ENCODE data around the gene VPS37B.

Gene VPS37B

GRCh38 chr12:122845041-122845864 is 50.7 kb downstream of the VPS37B start:
- TF ChIP-seq CTCF (IDR thresholded peaks at IDR 0.05; ENCODE audit: low read depth, low read length, missing control alignments) = no peak
- no peak for DNase-seq (ENCODE audit: low read depth)
- in situ Hi-C loops (cut with HindIII; ENCODE audit: low sequenced_read_pairs) = no loop called here
- no peak overlapping the region for H3K4me3 ChIP-seq (ENCODE audit: low read depth, low read length)

- DNase-seq (ENCODE audit: low read depth) = no peak
- in situ Hi-C loops (cut with HindIII; ENCODE audit: low sequenced_read_pairs) = no loop called here
- no peak overlapping the region for H3K4me3 ChIP-seq (ENCODE audit: low read depth, low read length)
- no peak for TF ChIP-seq CTCF (IDR thresholded peaks at IDR 0.05; ENCODE audit: low read depth, low read length, missing control alignments)
These were observed 51.5 kb downstream of the VPS37B start for GRCh38 chr12:122844366-122844971.

GRCh38 chr12:122843455-122843854 is 52.5 kb downstream of the VPS37B start:
- H3K4me3 ChIP-seq (ENCODE audit: low read depth, low read length) = no peak overlapping the region
- in situ Hi-C loops (cut with HindIII; ENCODE audit: low sequenced_read_pairs) = no loop called here
- no peak for DNase-seq (ENCODE audit: low read depth)
- no peak for TF ChIP-seq CTCF (IDR thresholded peaks at IDR 0.05; ENCODE audit: low read depth, low read length, missing control alignments)

GRCh38 chr12:122842505-122843405 is 53.2 kb downstream of the VPS37B start:
- DNase-seq (ENCODE audit: low read depth) = no peak
- in situ Hi-C loops (cut with HindIII; ENCODE audit: low sequenced_read_pairs) = no loop called here
- H3K4me3 ChIP-seq (ENCODE audit: low read depth, low read length) = no peak overlapping the region
- TF ChIP-seq CTCF (IDR thresholded peaks at IDR 0.05; ENCODE audit: low read depth, low read length, missing control alignments) = no peak

GRCh38 chr12:122841544-122842321 is 54.2 kb downstream of the VPS37B start:
- in situ Hi-C loops (cut with HindIII; ENCODE audit: low sequenced_read_pairs) = no loop called here
- TF ChIP-seq CTCF (IDR thresholded peaks at IDR 0.05; ENCODE audit: low read depth, low read length, missing control alignments) = no peak
- no peak overlapping the region for H3K4me3 ChIP-seq (ENCODE audit: low read depth, low read length)
- no peak for DNase-seq (ENCODE audit: low read depth)

All from astrocyte of the cerebellum (primary cell).